Hepatocyte (in vitro differentiated cells): Measurements from ENCODE around the gene VWA1.
"Not testable (repeated sequence)": the region's sequence is repeated elsewhere in the genome, so short reads cannot be mapped to it uniquely, and the experiment has no call there.

Experiments used
- CTCF ChIP-seq: fragments of 200-600 bp; sonication (generic); IDR thresholded peaks from 2 replicates; pipeline ENCODE4 v1.5.1; 2016; ENCODE audit warnings: antibody characterized with exemption, mild to moderate bottlenecking; ENCODE audit not compliant: poor library complexity
- EZH2phosphoT487 ChIP-seq: fragments of 200-600 bp; sonication (generic); IDR thresholded peaks from one replicate; pipeline ENCODE4 v1.6.1; 2018; ENCODE audit warnings: antibody characterized with exemption, mild to moderate bottlenecking, low read depth, moderate library complexity; ENCODE audit not compliant: unreplicated experiment, severe bottlenecking

GRCh38 chr1:1454286-1455056 lies 19.0 kb downstream of the VWA1 start:
- TF ChIP-seq CTCF, EZH2phosphoT487: not testable (repeated sequence)
